HepG2 (cell line): ENCODE measurements around the gene KRTAP1-3. TPM values are rescaled to one million over a fixed set of nuclear protein-coding genes. Genes with fewer than 3 reads are reported as not detected.
A peak's percentile ranks its signal among the peaks of the same experiment; 100 is the strongest.
"Not testable (repeated sequence)": the region's sequence is repeated elsewhere in the genome, so short reads cannot be mapped to it uniquely, and the experiment has no call there.

Source experiments
- BHLHE40 ChIP-seq: IDR thresholded peaks from 2 replicates; pipeline ENCODE4 v1.6.1; 2011; ENCODE audit warnings: low read length, improper control_type of control experiment
- CEBPB ChIP-seq: IDR thresholded peaks from 2 replicates; pipeline ENCODE4 v1.6.1; 2011; ENCODE audit warnings: low read depth, low read length, improper control_type of control experiment, borderline replicate concordance
- CEBPG ChIP-seq: IDR thresholded peaks from 2 replicates; pipeline ENCODE4 v1.6.1; 2016
- FOSL1 ChIP-seq: sonication (generic); formaldehyde crosslinking; IDR thresholded peaks from 2 replicates; pipeline ENCODE4 v1.9.0; 2021; ENCODE audit warnings: missing genetic modification reagents, borderline replicate concordance
- FOXK1 ChIP-seq: sonication (generic); formaldehyde crosslinking; IDR thresholded peaks from 2 replicates; pipeline ENCODE4 v1.4.0; 2020; ENCODE audit warnings: low read depth, missing genetic modification reagents, borderline replicate concordance
- GABPA ChIP-seq, 2 experiments: IDR thresholded peaks; 2 replicates each; pipeline ENCODE4 v1.6.1; 2011 to 2016; ENCODE audit warnings: low read depth in 2 of 2, low read length in 1 of 2, missing biosample characterization in 1 of 2, missing genetic modification characterization in 1 of 2
- HDAC1 ChIP-seq: sonication (generic); formaldehyde crosslinking; IDR thresholded peaks from 2 replicates; pipeline ENCODE4 v1.5.1; 2020; ENCODE audit warnings: mild to moderate bottlenecking, missing genetic modification reagents
- HMG20B ChIP-seq: conservative IDR thresholded peaks from 2 replicates; pipeline ENCODE4 v1.6.1; 2016; ENCODE audit warnings: missing genetic modification reagents, missing compliant biosample characterization
- HNF4G ChIP-seq, 2 experiments: sonication (generic) in 1 of 2; formaldehyde crosslinking in 1 of 2; IDR thresholded peaks; 2 replicates each; pipeline versions ENCODE4 v1.4.0 to v1.6.1; 2011 to 2020; ENCODE audit warnings: borderline replicate concordance in 2 of 2, low read depth in 2 of 2, mild to moderate bottlenecking in 2 of 2, low read length in 1 of 2, missing genetic modification reagents in 1 of 2, moderate library complexity in 1 of 2
- IRF2 ChIP-seq: IDR thresholded peaks from 2 replicates; pipeline ENCODE4 v1.6.1; 2018; ENCODE audit warnings: missing genetic modification reagents, missing compliant biosample characterization
- KLF16 ChIP-seq, 2 experiments: sonication (generic) in 1 of 2; formaldehyde crosslinking in 1 of 2; IDR thresholded peaks; 2 replicates each; pipeline versions ENCODE4 v1.6.1 to v1.8.0; 2016 to 2023; ENCODE audit warnings: missing genetic modification reagents in 2 of 2, missing compliant biosample characterization in 1 of 2
- MAFF ChIP-seq: IDR thresholded peaks from 2 replicates; pipeline ENCODE4 v1.6.1; 2011; ENCODE audit warnings: low read depth, low read length, improper control_type of control experiment
- MAFK ChIP-seq, 2 experiments: IDR thresholded peaks in 1 of 2; conservative IDR thresholded peaks in 1 of 2; 2 replicates each; pipeline ENCODE4 v1.6.1; 2011; ENCODE audit warnings: improper control_type of control experiment in 2 of 2, low read length in 2 of 2
- NCOA2 ChIP-seq: sonication (generic); formaldehyde crosslinking; IDR thresholded peaks from 2 replicates; pipeline ENCODE4 v1.8.0; 2022; ENCODE audit warnings: inconsistent platforms
- NR2F6 ChIP-seq, 2 experiments: IDR thresholded peaks; 2 replicates each; pipeline ENCODE4 v1.6.1; 2016; ENCODE audit warnings: antibody characterized with exemption in 1 of 2, mild to moderate bottlenecking in 1 of 2
- PHF21A ChIP-seq: sonication (generic); formaldehyde crosslinking; IDR thresholded peaks from 2 replicates; pipeline ENCODE4 v1.5.0; 2020; ENCODE audit warnings: mild to moderate bottlenecking, missing genetic modification reagents
- PHF5A ChIP-seq: IDR thresholded peaks from one replicate; pipeline ENCODE4 v1.6.1; 2018; ENCODE audit warnings: low read depth, missing genetic modification reagents; ENCODE audit not compliant: unreplicated experiment
- RNF2 ChIP-seq: fragments of 450-650 bp; conservative IDR thresholded peaks from 2 replicates; pipeline ENCODE4 v1.6.1; 2016; ENCODE audit warnings: low read depth
- RXRB ChIP-seq: IDR thresholded peaks from 2 replicates; pipeline ENCODE4 v1.6.1; 2016; ENCODE audit warnings: borderline replicate concordance, missing genetic modification reagents, missing compliant biosample characterization
- SOX13 ChIP-seq, 3 experiments: fragments of 450-650 bp in 1 of 3; sonication (generic) in 1 of 3; formaldehyde crosslinking in 1 of 3; IDR thresholded peaks in 2 of 3; conservative IDR thresholded peaks in 1 of 3; 2 replicates each; pipeline versions ENCODE4 v1.5.0 to v1.6.1; 2016 to 2020; ENCODE audit warnings: antibody characterized with exemption in 1 of 3, mild to moderate bottlenecking in 1 of 3, missing compliant biosample characterization in 1 of 3, missing genetic modification reagents in 1 of 3, moderate library complexity in 1 of 3
- SOX5 ChIP-seq: IDR thresholded peaks from 2 replicates; pipeline ENCODE4 v1.6.1; 2016; ENCODE audit warnings: borderline replicate concordance
- ZNF205 ChIP-seq: IDR thresholded peaks from 2 replicates; pipeline ENCODE4 v1.6.1; 2018; ENCODE audit warnings: missing biosample characterization, missing genetic modification reagents
- ZSCAN9 ChIP-seq: IDR thresholded peaks from 2 replicates; pipeline ENCODE4 v1.6.1; 2016; ENCODE audit warnings: borderline replicate concordance
- polyA plus RNA-seq, 8 experiments: library from polyadenylated mRNA; depleted of rRNA in 3 of 8; stranded (reverse) in 7 of 8; unstranded in 1 of 8; fragments of >200 nt; fragmentation: Illumina TruSeq in 4 of 8; extraction: Trizol in 4 of 8; gene quantifications; 2 replicates each; pipeline versions ENCODE4 v1.2.1 to v1.2.3, GENCODE V29; 2011 to 2016; ENCODE audit warnings: low read depth in 4 of 8, missing spikeins in 1 of 8, mixed read lengths in 1 of 8; ENCODE audit not compliant: insufficient read depth in 1 of 8
- total RNA-seq, 5 experiments: library from RNA; depleted of rRNA; stranded (reverse); fragments of >200 nt; fragmentation: Illumina TruSeq; extraction: Trizol; gene quantifications; 2 replicates each; pipeline ENCODE4 v1.2.3, GENCODE V29; 2016; ENCODE audit warnings: low read depth in 1 of 5
- TF ChIP-seq, protein P1 (sequence below), 2 experiments: sonication (generic) in 1 of 2; formaldehyde crosslinking in 1 of 2; IDR thresholded peaks; 2 replicates each; pipeline versions ENCODE4 v1.4.0 to v1.6.1; 2016 to 2020; ENCODE audit warnings: borderline replicate concordance in 1 of 2, low read depth in 1 of 2, mild to moderate bottlenecking in 1 of 2, missing genetic modification reagents in 1 of 2

KRTAP1-3 gene
- total and polyA plus RNA-seq, 2 of the 13 experiments (the other 11 are each of a cell fraction or from before 2014, with no cell fraction given): not detected

DNA sequence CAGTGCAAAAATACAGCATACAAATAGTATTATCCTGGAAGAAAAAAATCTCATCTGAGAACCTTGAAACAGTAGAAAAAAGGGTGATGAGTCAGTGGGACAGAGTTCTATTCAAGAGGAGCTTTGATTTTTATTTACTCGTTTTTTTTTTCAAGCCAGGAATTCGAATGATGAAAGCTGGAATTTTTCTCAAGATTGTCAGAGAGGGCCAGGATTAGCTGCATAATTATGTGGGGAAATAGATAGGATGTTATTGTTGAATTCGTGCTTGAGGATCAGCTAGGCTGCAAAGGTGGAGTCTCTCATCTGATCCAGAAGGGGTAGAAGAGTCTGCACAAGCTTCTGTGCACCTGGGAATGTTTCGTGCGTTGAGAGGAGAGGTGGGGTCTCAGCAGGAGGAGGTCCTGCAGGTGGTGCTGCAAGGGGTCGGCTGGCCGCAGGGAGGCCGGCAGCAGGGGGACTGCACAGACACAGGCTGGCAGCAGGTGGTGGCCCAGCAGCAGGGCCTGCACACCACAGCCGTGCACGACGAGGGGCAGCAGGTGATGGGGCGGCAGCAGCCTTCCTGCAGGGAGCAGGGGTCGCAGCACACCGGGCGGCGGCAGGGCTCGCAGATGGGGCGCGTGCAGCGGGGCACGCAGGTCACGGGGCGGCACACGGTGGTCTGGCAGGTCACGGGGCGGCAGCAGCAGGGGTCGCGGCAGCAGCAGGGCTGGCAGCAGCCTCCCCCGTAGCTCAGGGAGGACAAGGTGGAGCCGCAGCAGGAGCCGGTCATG lies 24.8 kb upstream of the KRTAP1-3 start (continued):
- TF ChIP-seq, protein P1, sequence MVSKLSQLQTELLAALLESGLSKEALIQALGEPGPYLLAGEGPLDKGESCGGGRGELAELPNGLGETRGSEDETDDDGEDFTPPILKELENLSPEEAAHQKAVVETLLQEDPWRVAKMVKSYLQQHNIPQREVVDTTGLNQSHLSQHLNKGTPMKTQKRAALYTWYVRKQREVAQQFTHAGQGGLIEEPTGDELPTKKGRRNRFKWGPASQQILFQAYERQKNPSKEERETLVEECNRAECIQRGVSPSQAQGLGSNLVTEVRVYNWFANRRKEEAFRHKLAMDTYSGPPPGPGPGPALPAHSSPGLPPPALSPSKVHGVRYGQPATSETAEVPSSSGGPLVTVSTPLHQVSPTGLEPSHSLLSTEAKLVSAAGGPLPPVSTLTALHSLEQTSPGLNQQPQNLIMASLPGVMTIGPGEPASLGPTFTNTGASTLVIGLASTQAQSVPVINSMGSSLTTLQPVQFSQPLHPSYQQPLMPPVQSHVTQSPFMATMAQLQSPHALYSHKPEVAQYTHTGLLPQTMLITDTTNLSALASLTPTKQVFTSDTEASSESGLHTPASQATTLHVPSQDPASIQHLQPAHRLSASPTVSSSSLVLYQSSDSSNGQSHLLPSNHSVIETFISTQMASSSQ (IDR thresholded peaks at IDR 0.05; ENCODE audit: low read depth): not testable (repeated sequence)
- TF ChIP-seq, protein P1 (CRISPR knock-in tag; IDR thresholded peaks at IDR 0.05; ENCODE audit: borderline replicate concordance): peak; percentile 36; the same call in 1 of the 2 replicates
- TF ChIP-seq NR2F6 (IDR thresholded peaks at IDR 0.05): peak; percentile 62
- TF ChIP-seq NR2F6 (CRISPR knock-in tag; IDR thresholded peaks at IDR 0.05): peak; percentile 50; the same call in 1 of the 2 replicates
- TF ChIP-seq PHF21A (CRISPR knock-in tag): peak; percentile 60
- peak; percentile 55; the same call in 1 of the 2 replicates for TF ChIP-seq SOX13 (IDR thresholded peaks at IDR 0.05)
- peak in 1 of 2 experiments; percentile 90; a peak in 2 of 4 replicates for TF ChIP-seq SOX13 (CRISPR knock-in tag; conservative IDR thresholded peaks at IDR 0.05 in 1 of 2, IDR thresholded peaks at IDR 0.05 in 1 of 2)
- peak; percentile 47; the same call in 1 of the 2 replicates for TF ChIP-seq FOXK1 (CRISPR knock-in tag)
- 0 out of 2 replicates have a peak, but pooled peaks have one; percentile 31 for TF ChIP-seq ZSCAN9 (CRISPR knock-in tag)
- peak; percentile 49 for TF ChIP-seq HNF4G (IDR thresholded peaks at IDR 0.05; ENCODE audit: borderline replicate concordance, low read depth, low read length)
- TF ChIP-seq HNF4G (CRISPR knock-in tag; IDR thresholded peaks at IDR 0.05; ENCODE audit: borderline replicate concordance, low read depth); GABPA (IDR thresholded peaks at IDR 0.05; ENCODE audit: low read depth, low read length): not testable (repeated sequence)
- peak; percentile 35 for TF ChIP-seq PHF5A
- TF ChIP-seq RXRB (CRISPR knock-in tag): peak; percentile 89
- peak; percentile 5; the same call in 1 of the 2 replicates for TF ChIP-seq ZNF205
- peak; percentile 11; the same call in 1 of the 2 replicates for TF ChIP-seq CEBPB
- TF ChIP-seq RNF2: 0 out of 2 replicates have a peak, but pooled peaks have one; percentile 51
- peak; percentile 94 for TF ChIP-seq NCOA2 (CRISPR knock-in tag)
- TF ChIP-seq SOX5 (CRISPR knock-in tag): peak; percentile 92
- 0 out of 2 replicates have a peak, but pooled peaks have one; percentile 3 for TF ChIP-seq BHLHE40
- TF ChIP-seq KLF16 (CRISPR knock-in tag; IDR thresholded peaks at IDR 0.05): peak in 1 of 2 experiments; percentile 38; a peak in 1 of 4 replicates
- TF ChIP-seq MAFF: 0 out of 2 replicates have a peak, but pooled peaks have one; percentile 23
- peak in 1 of 2 experiments; percentile 28; a peak in 1 of 4 replicates for TF ChIP-seq MAFK (conservative IDR thresholded peaks at IDR 0.05 in 1 of 2, IDR thresholded peaks at IDR 0.05 in 1 of 2; ENCODE audit: low read length in 2 of 2)
- TF ChIP-seq IRF2 (CRISPR knock-in tag): peak; percentile 73; the same call in 1 of the 2 replicates
- peak; percentile 59 for TF ChIP-seq CEBPG (CRISPR knock-in tag)
- TF ChIP-seq GABPA (CRISPR knock-in tag; IDR thresholded peaks at IDR 0.05; ENCODE audit: low read depth): 0 out of 2 replicates have a peak, but pooled peaks have one; percentile 30
- peak; percentile 94 for TF ChIP-seq HMG20B (CRISPR knock-in tag)
- TF ChIP-seq HDAC1 (CRISPR knock-in tag): peak; percentile 55; the same call in 1 of the 2 replicates
- TF ChIP-seq FOSL1: peak; percentile 81; the same call in 1 of the 2 replicates
